Loucy (cell line): ENCODE data around the gene CRYBA2.

Source experiments
- CTCF ChIP-seq: fragments of 200-600 bp; sonication (generic); conservative IDR thresholded peaks from 2 replicates; pipeline ENCODE4 v1.5.1; 2014; ENCODE audit warnings: mild to moderate bottlenecking, antibody characterized with exemption, low read length
- EZH2phosphoT487 ChIP-seq: fragments of 200-600 bp; IDR thresholded peaks from 2 replicates; pipeline ENCODE4 v1.6.1; 2018; ENCODE audit warnings: antibody characterized with exemption, mild to moderate bottlenecking, moderate library complexity, borderline replicate concordance

GRCh38 chr2:218975060-218975777 is 18.0 kb downstream of the CRYBA2 start:
- TF ChIP-seq CTCF (no peak), EZH2phosphoT487 (no peak)
